ENCODE data around the gene BACE2. TPM values are rescaled to one million over a fixed set of nuclear protein-coding genes. Genes with fewer than 3 reads are reported as not detected.

BACE2 gene
- polyA plus RNA-seq, 2 of the 4 experiments (the other 2 are of a cell fraction) = 15.2 to 26.0 TPM

DNA sequence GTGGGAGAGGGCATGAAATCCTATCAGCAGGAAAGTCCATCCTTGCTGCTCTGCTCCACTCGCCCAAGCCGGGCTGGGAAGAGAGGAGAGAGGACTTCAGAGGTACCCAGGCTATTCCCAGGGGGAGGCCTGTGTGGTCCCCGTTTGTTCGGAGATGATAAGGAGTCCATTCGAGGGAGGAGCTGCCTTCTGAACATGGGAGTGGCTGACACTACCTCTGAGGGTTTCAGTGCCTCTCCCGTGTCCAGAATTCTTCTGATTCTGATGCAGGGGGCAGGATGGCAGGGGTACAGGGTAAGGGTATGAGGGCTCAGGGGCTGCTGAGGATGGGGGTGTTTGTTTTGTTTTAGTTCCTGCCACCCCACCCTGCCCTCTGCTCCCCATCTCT, 40.4 kb downstream of the BACE2 start:
- POLR2A ChIA-PET = no interaction called here
- Histone ChIP-seq H3K9me3 (no peaks in the 10 kb centered on the region), H3K4me1 (no peaks in the 10 kb centered on the region), H3K4me2 (no peak overlapping the region), H3K4me3 (no peak overlapping the region), H3K27ac (no peak overlapping the region)
- no peak for TF ChIP-seq CHD2 (IDR thresholded peaks at IDR 0.05; ENCODE audit: low read length, partially characterized antibody)
- TF ChIP-seq, protein P1, sequence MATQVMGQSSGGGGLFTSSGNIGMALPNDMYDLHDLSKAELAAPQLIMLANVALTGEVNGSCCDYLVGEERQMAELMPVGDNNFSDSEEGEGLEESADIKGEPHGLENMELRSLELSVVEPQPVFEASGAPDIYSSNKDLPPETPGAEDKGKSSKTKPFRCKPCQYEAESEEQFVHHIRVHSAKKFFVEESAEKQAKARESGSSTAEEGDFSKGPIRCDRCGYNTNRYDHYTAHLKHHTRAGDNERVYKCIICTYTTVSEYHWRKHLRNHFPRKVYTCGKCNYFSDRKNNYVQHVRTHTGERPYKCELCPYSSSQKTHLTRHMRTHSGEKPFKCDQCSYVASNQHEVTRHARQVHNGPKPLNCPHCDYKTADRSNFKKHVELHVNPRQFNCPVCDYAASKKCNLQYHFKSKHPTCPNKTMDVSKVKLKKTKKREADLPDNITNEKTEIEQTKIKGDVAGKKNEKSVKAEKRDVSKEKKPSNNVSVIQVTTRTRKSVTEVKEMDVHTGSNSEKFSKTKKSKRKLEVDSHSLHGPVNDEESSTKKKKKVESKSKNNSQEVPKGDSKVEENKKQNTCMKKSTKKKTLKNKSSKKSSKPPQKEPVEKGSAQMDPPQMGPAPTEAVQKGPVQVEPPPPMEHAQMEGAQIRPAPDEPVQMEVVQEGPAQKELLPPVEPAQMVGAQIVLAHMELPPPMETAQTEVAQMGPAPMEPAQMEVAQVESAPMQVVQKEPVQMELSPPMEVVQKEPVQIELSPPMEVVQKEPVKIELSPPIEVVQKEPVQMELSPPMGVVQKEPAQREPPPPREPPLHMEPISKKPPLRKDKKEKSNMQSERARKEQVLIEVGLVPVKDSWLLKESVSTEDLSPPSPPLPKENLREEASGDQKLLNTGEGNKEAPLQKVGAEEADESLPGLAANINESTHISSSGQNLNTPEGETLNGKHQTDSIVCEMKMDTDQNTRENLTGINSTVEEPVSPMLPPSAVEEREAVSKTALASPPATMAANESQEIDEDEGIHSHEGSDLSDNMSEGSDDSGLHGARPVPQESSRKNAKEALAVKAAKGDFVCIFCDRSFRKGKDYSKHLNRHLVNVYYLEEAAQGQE (IDR thresholded peaks at IDR 0.05) = no peak
- no peak for TF ChIP-seq RFX5 (IDR thresholded peaks at IDR 0.05)
- TF ChIP-seq FOXS1 (CRISPR knock-in tag; IDR thresholded peaks at IDR 0.05) = no peak
- TF ChIP-seq PHF8 (IDR thresholded peaks at IDR 0.05; ENCODE audit: borderline replicate concordance, low read depth) = no peak
- TF ChIP-seq CBX2 (IDR thresholded peaks at IDR 0.05; ENCODE audit: borderline replicate concordance, low read depth) = no peak
- TF ChIP-seq HOXB13 (CRISPR knock-in tag; IDR thresholded peaks at IDR 0.05; ENCODE audit: low read depth) = no peak
- TF ChIP-seq KDM1A (IDR thresholded peaks at IDR 0.05; ENCODE audit: low read depth) = no peak
- no peak for TF ChIP-seq RAD21 (conservative IDR thresholded peaks at IDR 0.05 in 1 of 2, IDR thresholded peaks at IDR 0.05 in 1 of 2)
- no peak for TF ChIP-seq POLR2AphosphoS2 (conservative IDR thresholded peaks at IDR 0.05; ENCODE audit: low read length)
- TF ChIP-seq SMC3 (IDR thresholded peaks at IDR 0.05) = no peak
- TF ChIP-seq KDM5A (IDR thresholded peaks at IDR 0.05) = no peak
- TF ChIP-seq MAFK (IDR thresholded peaks at IDR 0.05; ENCODE audit: partially characterized antibody) = no peak
- TF ChIP-seq MYC (IDR thresholded peaks at IDR 0.05; ENCODE audit: borderline replicate concordance, low read length) = no peak
- no peak for TF ChIP-seq RARB (CRISPR knock-in tag; IDR thresholded peaks at IDR 0.05)
- CTCF ChIA-PET = no interaction called here
- no peak for DNase-seq (ENCODE audit: low read depth in 1 of 2, low spot score in 1 of 2)
- no peak for ATAC-seq
- no peak for FAIRE-seq
- 50% methylated on average over 5 of the region's 6 CpGs for WGBS (ENCODE audit: missing lambda C conversion rate)

DNA sequence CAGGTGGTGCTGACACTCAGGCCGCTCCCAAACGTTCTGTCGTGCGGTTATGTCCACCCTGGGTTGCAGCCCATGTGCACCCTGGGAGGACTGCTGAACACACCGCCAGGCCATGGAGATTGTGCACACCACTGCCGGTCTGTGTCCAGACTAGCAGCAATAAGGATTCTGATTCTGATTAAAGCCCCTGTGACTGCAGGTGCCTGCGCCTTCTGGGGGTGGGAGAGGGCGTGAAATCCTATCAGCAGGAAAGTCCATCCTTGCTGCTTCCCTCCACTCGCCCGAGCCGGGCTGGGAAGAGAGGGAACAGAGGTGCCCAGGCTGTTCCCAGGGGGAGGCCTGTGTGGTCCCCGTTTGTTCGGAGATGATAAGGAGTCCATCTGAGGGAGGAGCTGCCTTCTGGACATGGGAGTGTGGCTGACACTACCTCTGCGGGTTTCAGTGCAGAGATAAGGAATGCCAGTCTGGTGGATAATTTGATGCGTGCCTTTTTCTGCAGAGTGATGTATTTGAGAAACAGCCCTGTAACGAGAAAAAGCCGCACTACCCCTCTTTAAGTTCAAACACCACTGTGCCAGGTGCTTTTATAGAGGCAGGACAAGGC, 41.2 kb downstream of the BACE2 start:
- 89% methylated on average over 12 of the region's 17 CpGs for WGBS (ENCODE audit: missing lambda C conversion rate)
- H3K4me2 ChIP-seq = no peak overlapping the region
- no peaks in the 10 kb centered on the region for H3K4me1 ChIP-seq
- DNase-seq (ENCODE audit: low read depth in 1 of 2, low spot score in 1 of 2) = no peak
- no peak; a peak in 1 of 6 replicates for ATAC-seq
- POLR2A ChIA-PET = no interaction called here
- H3K27ac ChIP-seq = no peak overlapping the region
- no peak for FAIRE-seq
- H3K4me3 ChIP-seq = no peak overlapping the region
- CTCF ChIA-PET = no interaction called here
- H3K9me3 ChIP-seq = no peaks in the 10 kb centered on the region
- no peak for TF ChIP-seq CHD2 (IDR thresholded peaks at IDR 0.05; ENCODE audit: low read length, partially characterized antibody)
- TF ChIP-seq, protein P2, sequence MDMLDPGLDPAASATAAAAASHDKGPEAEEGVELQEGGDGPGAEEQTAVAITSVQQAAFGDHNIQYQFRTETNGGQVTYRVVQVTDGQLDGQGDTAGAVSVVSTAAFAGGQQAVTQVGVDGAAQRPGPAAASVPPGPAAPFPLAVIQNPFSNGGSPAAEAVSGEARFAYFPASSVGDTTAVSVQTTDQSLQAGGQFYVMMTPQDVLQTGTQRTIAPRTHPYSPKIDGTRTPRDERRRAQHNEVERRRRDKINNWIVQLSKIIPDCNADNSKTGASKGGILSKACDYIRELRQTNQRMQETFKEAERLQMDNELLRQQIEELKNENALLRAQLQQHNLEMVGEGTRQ (IDR thresholded peaks at IDR 0.05) = no peak
- no peak for TF ChIP-seq KDM1A (IDR thresholded peaks at IDR 0.05; ENCODE audit: low read depth)
- no peak for TF ChIP-seq FOSB (CRISPR knock-in tag; IDR thresholded peaks at IDR 0.05)
- no peak for TF ChIP-seq HEYL (CRISPR knock-in tag; IDR thresholded peaks at IDR 0.05)
- TF ChIP-seq ZC3H11A (IDR thresholded peaks at IDR 0.05) = no peak
- no peak for TF ChIP-seq RARB (CRISPR knock-in tag; IDR thresholded peaks at IDR 0.05)
- TF ChIP-seq, protein P3, sequence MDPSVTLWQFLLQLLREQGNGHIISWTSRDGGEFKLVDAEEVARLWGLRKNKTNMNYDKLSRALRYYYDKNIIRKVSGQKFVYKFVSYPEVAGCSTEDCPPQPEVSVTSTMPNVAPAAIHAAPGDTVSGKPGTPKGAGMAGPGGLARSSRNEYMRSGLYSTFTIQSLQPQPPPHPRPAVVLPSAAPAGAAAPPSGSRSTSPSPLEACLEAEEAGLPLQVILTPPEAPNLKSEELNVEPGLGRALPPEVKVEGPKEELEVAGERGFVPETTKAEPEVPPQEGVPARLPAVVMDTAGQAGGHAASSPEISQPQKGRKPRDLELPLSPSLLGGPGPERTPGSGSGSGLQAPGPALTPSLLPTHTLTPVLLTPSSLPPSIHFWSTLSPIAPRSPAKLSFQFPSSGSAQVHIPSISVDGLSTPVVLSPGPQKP (IDR thresholded peaks at IDR 0.05; ENCODE audit: low read depth, low read length) = no peak
- no peak for TF ChIP-seq SREBF2 (IDR thresholded peaks at IDR 0.05)
- TF ChIP-seq POLR2AphosphoS2 (conservative IDR thresholded peaks at IDR 0.05; ENCODE audit: low read length) = no peak
- no peak for TF ChIP-seq EHF (CRISPR knock-in tag; IDR thresholded peaks at IDR 0.05)
- TF ChIP-seq KDM5A (IDR thresholded peaks at IDR 0.05) = no peak
- no peak for TF ChIP-seq CEBPB (IDR thresholded peaks at IDR 0.05)
- no peak for TF ChIP-seq CTCF (IDR thresholded peaks at IDR 0.05)
- TF ChIP-seq RAD21 (conservative IDR thresholded peaks at IDR 0.05 in 1 of 2, IDR thresholded peaks at IDR 0.05 in 1 of 2) = no peak
- TF ChIP-seq MAFK (IDR thresholded peaks at IDR 0.05; ENCODE audit: partially characterized antibody) = no peak
- TF ChIP-seq EP300 (IDR thresholded peaks at IDR 0.05) = no peak
